Measurements from ENCODE around the gene FXYD3.
"Not testable (repeated sequence)": the region's sequence is repeated elsewhere in the genome, so short reads cannot be mapped to it uniquely, and the experiment has no call there.

The FXYD3 gene

DNA sequence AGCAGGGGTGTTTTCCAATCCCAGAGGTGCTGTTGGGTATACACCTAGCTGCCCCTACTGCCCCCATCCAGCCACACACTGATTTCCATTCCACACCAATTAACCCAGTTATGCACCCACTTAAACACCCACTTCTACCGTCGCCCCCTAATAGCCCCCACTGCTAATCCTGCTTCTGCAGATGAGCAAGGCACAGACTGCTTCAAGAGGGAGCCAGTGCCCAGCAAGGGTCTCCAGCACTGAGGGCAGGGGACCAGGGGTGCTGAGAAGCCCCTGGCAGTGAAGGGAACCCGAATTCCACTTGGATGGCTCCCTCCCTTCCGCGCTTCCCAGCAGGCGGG is 28.6 kb downstream of the FXYD3 start:
- TF ChIP-seq, protein P1, sequence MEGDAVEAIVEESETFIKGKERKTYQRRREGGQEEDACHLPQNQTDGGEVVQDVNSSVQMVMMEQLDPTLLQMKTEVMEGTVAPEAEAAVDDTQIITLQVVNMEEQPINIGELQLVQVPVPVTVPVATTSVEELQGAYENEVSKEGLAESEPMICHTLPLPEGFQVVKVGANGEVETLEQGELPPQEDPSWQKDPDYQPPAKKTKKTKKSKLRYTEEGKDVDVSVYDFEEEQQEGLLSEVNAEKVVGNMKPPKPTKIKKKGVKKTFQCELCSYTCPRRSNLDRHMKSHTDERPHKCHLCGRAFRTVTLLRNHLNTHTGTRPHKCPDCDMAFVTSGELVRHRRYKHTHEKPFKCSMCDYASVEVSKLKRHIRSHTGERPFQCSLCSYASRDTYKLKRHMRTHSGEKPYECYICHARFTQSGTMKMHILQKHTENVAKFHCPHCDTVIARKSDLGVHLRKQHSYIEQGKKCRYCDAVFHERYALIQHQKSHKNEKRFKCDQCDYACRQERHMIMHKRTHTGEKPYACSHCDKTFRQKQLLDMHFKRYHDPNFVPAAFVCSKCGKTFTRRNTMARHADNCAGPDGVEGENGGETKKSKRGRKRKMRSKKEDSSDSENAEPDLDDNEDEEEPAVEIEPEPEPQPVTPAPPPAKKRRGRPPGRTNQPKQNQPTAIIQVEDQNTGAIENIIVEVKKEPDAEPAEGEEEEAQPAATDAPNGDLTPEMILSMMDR (IDR thresholded peaks at IDR 0.05; ENCODE audit: extremely low read depth, missing control alignments) = no peak

DNA sequence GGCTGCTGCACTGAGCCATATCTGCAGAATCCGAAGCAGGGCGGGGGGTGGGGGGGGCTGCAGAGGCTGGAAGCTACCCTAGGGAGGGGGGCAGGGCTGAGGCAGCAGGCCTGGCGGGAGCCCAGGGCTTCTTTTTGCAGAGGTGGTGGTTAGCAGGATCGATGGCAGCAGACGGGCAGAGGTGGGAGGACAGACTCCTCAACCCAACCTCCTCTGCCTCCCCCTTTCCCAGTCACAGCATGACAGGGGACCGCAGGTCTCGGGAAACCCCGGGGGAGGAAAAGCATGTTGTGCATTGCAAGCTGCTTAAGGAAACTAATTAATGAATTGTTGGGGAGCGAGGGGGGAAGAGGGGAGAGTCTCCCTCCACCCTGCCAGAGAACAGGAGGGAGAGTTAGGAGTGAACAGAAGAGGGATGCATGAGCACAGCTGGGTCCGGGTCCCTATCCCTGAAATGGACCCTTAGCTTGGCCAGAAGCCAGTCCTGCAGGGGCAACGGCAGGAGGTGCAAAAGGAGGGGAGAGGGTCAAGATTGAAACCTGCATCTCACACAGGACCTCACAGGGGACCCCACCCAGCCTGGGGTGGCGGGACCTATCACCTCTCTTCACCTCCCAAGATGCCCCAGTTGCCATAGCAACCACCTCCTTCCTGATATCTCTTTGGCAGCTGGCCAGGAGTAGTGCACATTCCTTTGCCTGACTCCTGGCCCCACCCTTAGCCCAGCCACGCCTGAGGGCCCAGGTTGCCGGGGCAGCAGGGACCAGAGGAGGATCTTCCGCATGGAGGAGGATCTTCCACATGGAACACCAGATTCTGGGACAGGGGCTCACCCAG is 29.2 kb downstream of the FXYD3 start:
- DNase-seq (ENCODE audit: low spot score) = no peak

More for the DNA sequence above, 28.6 kb downstream of the FXYD3 start:
- no peak for DNase-seq (ENCODE audit: low spot score)

DNA sequence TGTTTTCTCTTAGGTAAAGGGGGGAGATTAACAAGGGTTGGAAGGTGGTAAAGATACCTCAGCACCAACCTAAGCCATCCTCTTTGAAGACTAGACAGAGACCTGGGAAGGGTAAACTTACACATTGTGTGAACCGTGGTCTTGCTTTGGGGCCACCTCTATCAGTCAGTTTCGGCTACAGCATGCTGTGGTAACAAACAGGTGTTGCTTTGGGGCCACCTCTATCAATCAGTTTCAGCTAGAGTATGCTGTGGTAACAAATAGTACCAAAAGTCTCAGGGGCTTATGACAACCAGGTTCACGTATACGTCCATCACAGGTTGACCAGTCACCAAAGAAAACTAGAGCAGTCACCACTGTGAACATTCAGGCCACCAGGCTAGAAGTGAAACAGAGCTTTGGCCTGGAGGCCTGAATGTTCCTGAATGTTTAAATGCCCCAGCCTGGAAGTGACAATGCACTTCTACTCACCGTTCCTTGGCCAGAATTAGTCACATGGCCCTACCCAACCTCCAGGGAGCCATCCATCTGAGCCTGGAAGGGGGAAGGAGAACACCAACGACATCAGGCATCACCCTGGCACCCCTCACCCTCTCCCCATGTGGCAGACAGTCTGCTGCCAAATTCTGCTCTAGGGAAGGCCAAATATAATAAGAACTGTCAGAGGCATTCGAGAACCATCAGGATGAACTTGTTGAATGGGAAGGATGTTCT is 31.3 kb downstream of the FXYD3 start:
- no peak for DNase-seq (ENCODE audit: low spot score)
- TF ChIP-seq, protein P1 (IDR thresholded peaks at IDR 0.05; ENCODE audit: extremely low read depth, missing control alignments) = no peak

More for the DNA sequence above, 29.2 kb downstream of the FXYD3 start:
- TF ChIP-seq, protein P1 (IDR thresholded peaks at IDR 0.05; ENCODE audit: extremely low read depth, missing control alignments) = no peak

DNA sequence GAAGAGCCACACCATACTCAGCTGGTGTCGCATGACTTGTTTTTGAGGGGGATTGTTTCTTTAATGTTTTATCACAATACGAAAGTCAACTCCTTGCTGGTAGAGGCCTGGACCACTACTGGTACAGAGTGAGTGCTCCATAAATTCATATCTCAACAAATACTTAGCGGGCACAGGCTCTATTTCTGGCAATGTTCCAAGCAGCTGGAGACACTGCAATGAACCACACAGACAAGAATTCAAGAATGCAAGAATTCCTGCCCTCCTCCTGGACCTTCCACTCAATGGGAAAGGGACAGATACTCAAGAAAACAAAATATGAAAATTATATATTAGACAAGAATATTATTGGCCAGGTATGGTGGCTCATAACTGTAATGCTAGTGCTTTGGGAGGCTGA is 33.8 kb downstream of the FXYD3 start:
- TF ChIP-seq, protein P1 (IDR thresholded peaks at IDR 0.05; ENCODE audit: extremely low read depth, missing control alignments) = no peak
- DNase-seq (ENCODE audit: low spot score) = no peak

DNA sequence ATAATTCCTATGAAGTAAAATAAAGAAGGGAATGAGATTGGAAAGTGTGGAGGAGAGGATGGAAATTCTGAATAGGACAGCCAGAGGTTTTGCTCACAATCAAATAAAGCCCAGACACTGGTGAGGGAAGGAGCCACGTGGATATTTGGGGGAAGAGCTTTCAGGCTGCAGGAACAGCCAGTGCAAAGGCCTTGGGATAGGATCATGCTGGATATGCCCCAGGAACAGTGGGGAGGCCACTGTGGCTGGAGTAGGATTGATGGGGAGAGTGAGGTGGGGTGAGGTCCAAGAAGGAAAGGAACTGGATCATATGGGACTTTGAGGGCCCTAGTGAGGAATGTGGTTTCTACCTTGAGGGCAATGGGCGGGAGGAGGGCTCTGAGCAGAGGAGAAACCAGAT is 34.8 kb downstream of the FXYD3 start:
- TF ChIP-seq, protein P1 (IDR thresholded peaks at IDR 0.05; ENCODE audit: extremely low read depth, missing control alignments) = no peak
- no peak for DNase-seq (ENCODE audit: low spot score)

DNA sequence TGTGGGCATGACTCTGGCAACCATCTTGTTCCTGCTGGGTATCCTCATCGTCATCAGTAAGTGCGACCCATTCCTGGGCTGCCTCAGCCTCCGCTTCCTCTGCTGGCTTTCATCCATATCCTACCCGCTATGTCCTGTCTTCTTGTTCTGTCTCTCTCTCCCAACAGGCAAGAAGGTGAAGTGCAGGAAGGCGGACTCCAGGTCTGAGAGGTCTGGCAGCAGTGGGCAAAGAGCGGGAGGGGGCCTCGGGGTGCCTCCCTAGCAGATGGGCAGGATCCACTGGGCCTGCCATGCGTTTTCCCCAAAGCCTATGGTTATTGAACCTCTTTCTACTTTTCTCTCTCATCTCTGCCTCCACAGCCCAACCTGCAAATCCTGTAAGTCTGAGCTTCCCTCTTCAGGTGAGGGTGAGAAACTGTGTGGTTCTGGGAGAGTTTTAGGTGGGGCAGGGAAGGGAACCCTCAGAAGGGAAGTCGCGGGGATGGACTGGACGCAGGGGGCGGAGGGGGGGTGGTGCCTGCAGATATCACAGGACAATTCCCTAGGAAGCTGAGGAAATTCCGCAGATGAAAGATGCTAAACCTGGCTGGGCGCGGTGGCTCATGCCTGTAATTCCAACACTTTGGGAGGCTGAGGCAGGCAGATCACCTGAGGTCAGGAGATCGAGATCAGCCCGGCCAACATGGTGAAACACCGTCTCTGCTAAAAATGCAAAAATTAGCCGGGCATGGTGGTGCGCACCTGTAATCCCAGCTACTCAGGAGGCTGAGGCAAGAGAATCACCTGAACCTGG is 35.8 kb downstream of the FXYD3 start:
- TF ChIP-seq, protein P1 (IDR thresholded peaks at IDR 0.05; ENCODE audit: extremely low read depth, missing control alignments) = no peak
- DNase-seq (ENCODE audit: low spot score) = no peak

DNA sequence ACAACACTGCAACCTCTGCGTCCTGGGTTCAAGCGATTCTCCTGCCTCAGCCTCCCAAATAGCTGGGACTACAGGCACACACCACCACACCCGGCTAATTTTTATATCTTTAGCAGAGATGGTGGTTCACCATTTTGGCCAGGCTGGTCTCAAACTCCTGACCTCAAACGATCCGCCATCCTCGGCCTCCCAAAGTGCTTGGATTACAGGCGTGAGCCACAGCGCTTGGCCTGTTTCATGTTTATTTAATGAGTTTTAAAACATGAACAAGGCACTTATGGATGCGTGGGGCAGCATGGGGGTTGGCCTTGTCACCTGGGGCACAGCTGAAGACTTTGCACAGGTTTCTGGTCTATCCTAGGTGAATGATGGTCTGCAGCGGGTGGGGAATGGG is 37.5 kb downstream of the FXYD3 start:
- DNase-seq (ENCODE audit: low spot score) = not testable (repeated sequence)
